GM12892 (cell line): Measurements from ENCODE around the gene CYP19A1.
"Not testable (repeated sequence)": the region's sequence is repeated elsewhere in the genome, so short reads cannot be mapped to it uniquely, and the experiment has no call there.

Experiments
- DNase-seq: peaks from one replicate; pipeline ENCODE4 v3.0.0; 2011; ENCODE audit not compliant: insufficient read length
- FAIRE-seq: peaks from 2 replicates; lab custom pipeline; 2011; peaks lifted over from hg19 to GRCh38; lab: Jason Lieb, UNC
- POLR2A ChIP-seq: IDR thresholded peaks from 2 replicates; pipeline ENCODE4 v1.6.1; 2011; ENCODE audit warnings: low read depth, low read length, control low read depth
- POLR2AphosphoS5 ChIP-seq: IDR thresholded peaks from 2 replicates; pipeline ENCODE4 v1.6.1; 2011; ENCODE audit warnings: low read depth, low read length, control low read depth
- TAF1 ChIP-seq: IDR thresholded peaks from 2 replicates; pipeline ENCODE4 v1.6.1; 2011; ENCODE audit warnings: low read depth, mild to moderate bottlenecking, control low read depth, low read length, borderline replicate concordance

The CYP19A1 gene

DNA sequence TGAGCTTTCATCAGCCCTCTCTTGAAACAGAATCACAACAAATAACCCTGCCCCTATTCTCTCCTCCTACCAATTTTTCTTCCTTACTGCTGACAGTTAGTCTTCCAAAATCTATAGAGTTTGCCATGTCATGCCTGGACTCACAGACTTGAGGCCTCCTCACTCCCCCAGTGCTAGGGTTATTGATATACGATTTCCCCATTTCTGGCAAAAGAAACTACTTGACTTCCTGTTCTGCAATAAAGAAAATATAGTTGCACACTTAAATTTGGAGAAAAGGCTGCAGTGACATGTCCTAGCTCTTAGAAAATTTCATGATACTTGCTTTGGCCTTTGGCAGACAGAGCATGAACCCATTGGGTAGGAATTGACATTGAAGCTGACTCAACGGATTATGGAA, 75.9 kb downstream of the CYP19A1 start:
- TF ChIP-seq POLR2A, result no peak
- TF ChIP-seq POLR2AphosphoS5, result no peak
- no peak for TF ChIP-seq TAF1
- FAIRE-seq, result no peak
- no peak for DNase-seq

DNA sequence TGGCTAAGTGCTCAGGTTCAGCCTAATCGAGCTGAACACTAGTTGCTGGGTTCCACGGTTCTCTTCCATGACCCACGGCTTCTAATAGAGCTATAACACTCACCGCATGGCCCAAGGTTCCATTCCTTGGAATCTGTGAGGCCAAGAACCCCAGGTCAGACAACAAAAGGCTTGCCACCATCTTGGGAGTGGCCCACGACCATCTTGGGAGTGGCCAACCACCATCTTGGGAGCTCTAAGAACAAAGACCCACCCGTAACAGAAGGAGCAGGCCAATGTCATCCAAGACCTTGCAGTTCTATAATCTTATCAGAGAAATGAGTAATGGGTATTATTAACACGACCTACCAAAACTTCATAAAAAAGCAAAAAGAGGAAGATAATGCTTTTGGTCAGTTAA, 77.3 kb downstream of the CYP19A1 start:
- not testable (repeated sequence) for FAIRE-seq

DNA sequence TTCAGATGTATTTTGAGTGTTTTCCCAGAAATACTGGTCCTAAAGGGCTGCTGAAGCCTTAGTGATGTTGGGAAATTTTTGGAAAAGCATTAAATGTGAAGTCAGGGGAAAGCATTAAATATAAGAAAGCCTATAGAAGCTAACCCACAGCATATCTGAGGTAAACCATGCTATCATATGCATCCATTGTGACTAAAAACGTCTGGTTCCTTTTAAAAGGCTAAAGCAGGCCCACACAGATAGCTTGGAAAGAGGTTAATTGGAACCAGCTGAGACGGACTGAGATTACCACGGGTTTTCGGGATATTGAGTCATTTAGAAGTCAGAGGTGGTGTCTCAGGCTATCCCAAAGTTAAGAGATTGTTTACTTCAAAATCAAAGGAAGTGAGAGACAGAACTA, 78.2 kb downstream of the CYP19A1 start:
- FAIRE-seq, result no peak
- no peak for DNase-seq
- TF ChIP-seq POLR2AphosphoS5 (no peak), POLR2A (no peak), TAF1 (no peak)

More for the DNA sequence above, 77.3 kb downstream of the CYP19A1 start:
- DNase-seq, result not testable (repeated sequence)

DNA sequence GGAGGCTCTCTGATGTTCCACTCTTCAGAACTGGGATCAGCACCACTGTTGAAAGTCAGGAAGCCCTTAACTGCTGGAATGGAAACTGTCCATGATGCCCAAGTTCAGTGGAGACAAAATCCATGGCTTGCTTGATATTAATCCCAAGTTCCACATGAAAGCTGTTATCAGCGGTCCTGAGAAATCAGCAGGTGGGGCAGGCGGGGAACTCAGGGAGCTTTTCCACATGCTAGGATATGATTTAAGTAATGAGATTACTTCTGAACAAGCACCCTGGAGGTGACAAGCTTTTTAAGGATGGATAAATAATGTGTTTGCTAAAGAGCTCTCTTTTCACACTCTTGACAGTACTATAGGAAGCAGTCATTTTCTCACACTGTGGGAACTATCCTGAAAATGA, 82.9 kb downstream of the CYP19A1 start:
- TF ChIP-seq POLR2AphosphoS5, result no peak
- TF ChIP-seq TAF1, result no peak
- no peak for TF ChIP-seq POLR2A
- DNase-seq (no peak), FAIRE-seq (no peak)

DNA sequence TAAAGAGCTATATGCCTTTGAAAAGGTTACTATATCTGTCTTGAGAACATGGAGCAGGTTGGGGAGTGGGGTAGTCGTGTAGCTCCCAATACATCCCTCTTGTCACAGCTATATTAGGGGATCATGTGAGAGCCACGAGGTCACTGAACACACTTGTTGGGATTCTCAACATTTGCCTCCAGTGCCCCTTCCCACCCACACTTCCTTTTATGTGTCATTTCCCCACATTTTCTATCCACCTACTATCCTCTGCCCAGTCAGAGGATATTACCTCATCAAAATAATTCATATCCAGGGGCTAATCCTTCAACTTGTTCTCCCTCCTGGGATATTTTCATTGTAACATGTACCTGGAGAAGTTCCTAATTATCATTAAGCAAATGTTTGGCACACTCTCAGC, 85.0 kb downstream of the CYP19A1 start:
- no peak for FAIRE-seq
- DNase-seq, result no peak
- TF ChIP-seq POLR2A (no peak), TAF1 (no peak), POLR2AphosphoS5 (no peak)

DNA sequence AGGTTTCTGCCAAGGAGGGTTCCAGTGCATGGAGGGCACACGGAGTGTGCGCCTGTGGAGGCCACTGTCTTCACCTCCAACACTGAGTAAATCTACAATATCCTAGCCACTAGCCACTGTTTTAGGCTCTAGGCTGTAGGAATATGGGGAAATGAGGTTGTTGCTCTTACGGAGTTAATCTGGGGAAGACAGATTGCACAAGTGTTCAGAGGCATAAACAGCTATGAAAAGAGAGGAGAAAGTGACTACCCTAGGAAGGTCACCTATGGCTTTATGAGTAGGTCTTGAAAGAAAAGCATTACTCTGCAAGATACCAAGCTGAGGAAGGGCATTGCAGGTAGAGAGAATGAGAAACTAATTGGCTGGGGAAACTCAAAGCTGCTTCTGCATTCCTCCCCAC, 85.7 kb downstream of the CYP19A1 start:
- FAIRE-seq, result no peak
- DNase-seq, result no peak
- TF ChIP-seq POLR2A, result no peak
- no peak for TF ChIP-seq POLR2AphosphoS5
- no peak for TF ChIP-seq TAF1

DNA sequence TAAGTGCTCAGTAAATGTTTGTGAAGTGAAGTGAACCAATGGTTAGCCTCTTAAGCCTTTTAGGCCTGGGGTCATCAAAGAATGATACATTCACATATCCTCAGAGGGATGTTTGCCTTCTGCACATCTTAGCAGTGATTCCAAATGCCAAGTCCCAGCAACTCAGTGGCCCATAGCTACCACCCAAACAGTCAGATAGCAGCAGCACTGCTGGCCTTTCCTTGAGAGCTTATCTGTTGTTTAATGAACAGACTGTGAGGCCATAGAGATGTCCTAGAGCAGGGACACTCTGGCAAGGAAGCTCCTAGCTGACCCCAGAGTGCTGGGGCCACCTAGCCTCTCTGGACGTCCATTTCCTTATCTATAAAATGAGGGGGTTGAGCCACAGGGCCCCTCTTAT, 86.8 kb downstream of the CYP19A1 start:
- no peak for TF ChIP-seq POLR2AphosphoS5
- TF ChIP-seq TAF1, result no peak
- no peak for TF ChIP-seq POLR2A
- DNase-seq (no peak), FAIRE-seq (no peak)

DNA sequence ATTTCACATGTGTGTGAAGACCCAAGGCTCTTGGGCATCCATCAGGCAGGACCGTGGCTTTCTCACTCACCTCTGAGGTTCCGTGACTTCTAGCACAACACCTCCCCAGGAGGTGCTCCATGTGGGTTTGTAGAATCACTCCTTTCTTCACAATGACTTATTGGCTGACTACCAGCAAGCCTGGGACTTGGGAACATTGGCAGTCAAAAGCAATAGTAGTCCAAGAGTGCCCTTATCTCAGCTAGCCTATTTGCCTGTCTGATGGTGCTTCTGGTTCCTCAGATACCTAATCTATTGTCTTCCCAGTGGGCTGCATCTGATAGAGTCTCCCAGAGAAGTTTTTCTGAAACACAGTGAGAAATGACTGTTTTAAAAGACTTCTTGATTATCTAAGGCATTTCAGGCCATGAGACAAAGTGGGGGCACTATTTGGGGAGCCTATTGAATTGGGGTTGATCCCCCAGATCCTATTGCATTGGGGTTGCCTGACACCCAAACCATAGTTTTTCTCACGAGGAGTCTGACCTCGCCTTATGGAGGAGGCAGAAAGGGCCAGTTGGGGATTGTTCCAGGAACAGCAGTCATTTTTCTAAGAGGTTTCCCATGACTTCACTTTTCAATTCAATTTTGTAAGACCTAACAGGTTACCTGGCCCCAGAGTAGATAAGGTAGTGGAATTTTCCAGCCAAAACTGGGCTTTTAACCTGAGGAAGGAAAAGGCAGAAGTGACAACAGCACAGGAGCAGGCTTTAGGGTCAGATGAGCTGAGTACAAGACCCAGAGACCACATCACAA, 88.0 kb downstream of the CYP19A1 start:
- no peak for FAIRE-seq
- no peak for DNase-seq
- TF ChIP-seq POLR2AphosphoS5 (no peak), POLR2A (no peak), TAF1 (no peak)

DNA sequence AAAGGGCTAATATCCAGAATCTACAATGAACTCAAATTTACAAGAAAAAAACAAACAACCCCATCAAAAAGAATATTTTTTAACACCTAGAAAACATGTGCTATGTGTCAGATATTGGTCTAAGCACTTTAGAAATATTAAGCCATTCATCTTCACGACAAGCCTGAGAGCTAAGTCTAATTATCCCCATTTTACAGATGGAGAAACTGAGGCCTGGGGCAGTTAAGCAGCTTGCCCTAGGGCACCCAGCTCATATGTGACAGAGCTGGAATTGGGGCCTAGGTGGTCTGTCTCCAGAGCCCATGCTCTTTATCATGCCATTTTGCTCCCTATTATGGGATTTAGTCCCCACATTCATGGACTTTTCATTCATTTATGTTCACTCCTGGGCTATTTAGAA, 92.8 kb downstream of the CYP19A1 start:
- FAIRE-seq (no peak), DNase-seq (no peak)
- TF ChIP-seq POLR2A (no peak), TAF1 (no peak), POLR2AphosphoS5 (no peak)

DNA sequence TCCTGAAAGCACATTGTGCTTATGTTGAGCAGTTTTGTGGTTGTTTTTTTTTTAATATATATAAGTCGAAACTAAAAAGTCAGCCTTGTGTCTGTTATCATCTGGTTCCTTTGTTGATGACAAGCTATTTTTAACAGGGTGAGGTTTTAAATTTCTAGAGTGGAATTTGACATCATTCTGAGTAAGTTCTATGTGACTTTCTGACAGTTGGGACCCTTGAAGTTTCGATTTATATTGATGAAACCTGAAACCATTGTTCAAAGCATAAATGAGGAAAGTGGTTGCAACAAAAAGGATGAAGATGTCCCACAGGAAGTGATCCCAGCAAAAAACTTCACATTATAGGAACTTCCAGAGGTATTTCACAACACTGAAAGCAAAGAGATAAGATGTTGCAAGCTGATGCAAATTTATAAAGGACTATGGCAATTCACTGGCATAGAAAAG, 94.0 kb downstream of the CYP19A1 start:
- no peak for TF ChIP-seq POLR2A
- DNase-seq (no peak), FAIRE-seq (no peak)

DNA sequence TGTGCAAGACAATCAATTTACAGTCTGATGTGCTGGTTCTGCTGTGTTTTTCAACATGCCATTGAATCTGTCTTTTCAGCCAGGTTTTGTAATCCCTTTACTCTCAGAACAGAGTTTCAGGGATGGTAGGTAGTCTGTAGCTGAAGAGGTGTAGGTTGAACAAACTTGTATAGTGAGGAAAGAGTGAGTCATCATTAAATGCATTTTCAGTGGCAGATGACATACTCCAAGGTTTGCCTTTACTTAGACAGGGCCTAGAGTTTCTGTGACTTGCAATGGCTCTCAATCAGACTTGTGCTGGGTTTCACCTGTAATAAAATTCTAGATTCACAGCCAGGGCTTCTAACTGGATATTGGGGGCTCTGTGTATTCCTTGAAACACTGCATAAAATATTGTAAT, 94.6 kb downstream of the CYP19A1 start:
- DNase-seq, result no peak
- TF ChIP-seq POLR2AphosphoS5 (no peak), TAF1 (no peak), POLR2A (no peak)
- FAIRE-seq, result no peak

DNA sequence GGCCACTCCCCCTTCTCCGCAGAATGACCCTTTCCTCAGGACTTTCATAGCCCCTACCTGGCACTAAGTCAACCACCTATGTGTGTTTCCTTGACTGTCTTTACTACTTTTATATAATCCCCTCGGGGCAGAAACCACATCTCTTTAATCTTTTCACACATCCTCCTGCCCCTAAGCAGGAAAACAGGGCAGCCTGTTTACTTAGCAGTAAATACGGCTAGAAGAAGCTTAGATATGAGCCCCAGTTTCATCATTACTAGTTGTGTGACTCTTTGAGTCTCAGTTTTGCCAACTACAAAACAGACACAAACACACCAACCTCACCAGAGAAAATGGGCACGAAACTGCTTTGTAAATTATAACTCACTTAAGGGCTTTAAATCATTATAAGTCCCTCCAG, 98.3 kb downstream of the CYP19A1 start:
- DNase-seq (no peak), FAIRE-seq (no peak)
- TF ChIP-seq POLR2A (no peak), TAF1 (no peak), POLR2AphosphoS5 (no peak)
